Progenitor cell of endocrine pancreas (in vitro differentiated cells): ENCODE measurements around the gene SLC9A3. TPM values are rescaled to one million over a fixed set of nuclear protein-coding genes. Genes with fewer than 3 reads are reported as not detected.

Source experiments
- DNase-seq: peaks from one replicate; pipeline ENCODE4 v3.0.0; 2021; ENCODE audit warnings: low spot score; ENCODE audit not compliant: unreplicated experiment
- H3K27ac Mint-ChIP-seq: 2 replicates; pipeline ENCODE4 v1.8.0; 2021; ENCODE audit warnings: mild to moderate bottlenecking, moderate library complexity, mixed read lengths
- H3K27me3 Mint-ChIP-seq: 2 replicates; pipeline ENCODE4 v1.8.0; 2021; ENCODE audit warnings: mixed read lengths
- H3K36me3 Mint-ChIP-seq: 2 replicates; pipeline ENCODE4 v1.8.0; 2022; ENCODE audit warnings: mixed read lengths; ENCODE audit not compliant: insufficient read depth
- H3K4me1 Mint-ChIP-seq: 2 replicates; pipeline ENCODE4 v1.8.0; 2021; ENCODE audit warnings: low read depth, mixed read lengths
- H3K4me3 Mint-ChIP-seq: 2 replicates; pipeline ENCODE4 v1.8.0; 2021; ENCODE audit warnings: low read depth, mild to moderate bottlenecking, moderate library complexity, mixed read lengths
- H3K9me3 Mint-ChIP-seq: 2 replicates; pipeline ENCODE4 v1.8.0; 2021; ENCODE audit warnings: low read depth, mixed read lengths
- total RNA-seq: library from RNA; stranded (reverse); gene quantifications from 2 replicates; pipeline ENCODE4 v1.2.1, GENCODE V29; 2021
- TF ChIP-seq, protein P1 (sequence below): fragments of 200-600 bp; sonication (generic); IDR thresholded peaks from one replicate; pipeline ENCODE4 v1.5.0; 2021; ENCODE audit warnings: antibody characterized with exemption, mild to moderate bottlenecking; ENCODE audit not compliant: unreplicated experiment

Gene SLC9A3
- total RNA-seq, 1 donor from 2014 or later: 1.7 TPM

DNA sequence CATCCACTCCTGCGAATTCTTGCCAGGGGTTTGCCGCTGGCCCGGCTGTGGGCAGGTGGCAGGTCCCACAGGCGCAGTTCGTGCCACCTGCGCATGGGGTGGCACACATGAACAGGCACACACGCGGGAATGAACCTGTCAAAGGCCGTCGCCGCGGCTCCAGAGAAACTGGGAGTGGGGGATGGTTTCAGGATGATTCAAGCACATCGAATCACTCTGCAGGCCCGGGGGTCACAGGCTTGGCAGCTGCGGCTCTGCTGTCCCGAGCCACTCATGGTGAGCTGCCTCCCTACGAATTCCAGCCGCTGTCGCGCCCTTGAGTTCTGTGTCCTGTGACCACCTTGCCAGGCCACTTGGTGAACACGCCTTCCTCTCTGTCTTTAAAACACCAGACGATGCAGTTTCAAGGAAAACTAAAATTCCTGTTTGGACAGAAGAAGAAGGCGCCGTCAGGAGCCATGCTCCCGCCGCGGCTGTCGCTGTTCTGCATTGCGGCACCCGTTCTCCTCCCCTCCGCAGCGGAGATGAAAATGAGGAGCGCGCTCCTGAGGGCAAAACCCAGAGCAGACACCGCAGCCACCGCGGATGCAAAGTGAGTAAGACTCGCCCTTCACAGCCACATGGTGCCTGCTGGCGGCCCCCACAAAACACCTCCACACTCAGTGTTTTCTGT is 96.7 kb downstream of the SLC9A3 start:
- no peak for DNase-seq
- Mint-ChIP-seq H3K4me3 (no peak overlapping the region), H3K27me3 (peaks cover 3% of the 10 kb centered on the region)

DNA sequence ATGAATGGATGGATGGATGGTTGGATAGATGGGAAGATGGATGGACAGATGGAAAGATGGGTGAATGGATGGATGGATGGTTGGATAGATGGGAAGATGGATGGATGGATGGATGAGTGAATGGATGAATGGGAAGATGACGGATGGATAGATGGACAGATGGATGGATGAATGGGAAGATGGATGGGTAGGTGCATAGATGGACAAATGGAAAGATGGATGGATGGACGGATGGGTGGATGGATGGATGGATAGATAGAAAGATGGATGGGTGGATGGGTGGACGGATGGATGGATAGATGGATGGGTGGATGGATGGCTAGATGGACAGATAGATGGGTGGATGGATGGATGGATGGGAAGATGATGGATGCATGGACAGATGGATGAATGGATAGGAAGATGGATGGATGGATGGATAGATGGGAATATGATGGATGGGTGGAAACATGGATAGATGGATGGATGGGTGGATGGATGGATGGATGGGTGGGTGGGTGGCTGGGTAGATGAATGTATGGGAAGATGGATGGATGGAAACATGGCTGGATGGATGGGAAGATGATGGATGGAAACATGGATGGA is 97.8 kb downstream of the SLC9A3 start:
- peaks cover 3% of the 10 kb centered on the region for H3K27me3 Mint-ChIP-seq
- H3K27ac Mint-ChIP-seq: no peak overlapping the region
- H3K4me1 Mint-ChIP-seq: no peaks in the 10 kb centered on the region
- TF ChIP-seq, protein P1, sequence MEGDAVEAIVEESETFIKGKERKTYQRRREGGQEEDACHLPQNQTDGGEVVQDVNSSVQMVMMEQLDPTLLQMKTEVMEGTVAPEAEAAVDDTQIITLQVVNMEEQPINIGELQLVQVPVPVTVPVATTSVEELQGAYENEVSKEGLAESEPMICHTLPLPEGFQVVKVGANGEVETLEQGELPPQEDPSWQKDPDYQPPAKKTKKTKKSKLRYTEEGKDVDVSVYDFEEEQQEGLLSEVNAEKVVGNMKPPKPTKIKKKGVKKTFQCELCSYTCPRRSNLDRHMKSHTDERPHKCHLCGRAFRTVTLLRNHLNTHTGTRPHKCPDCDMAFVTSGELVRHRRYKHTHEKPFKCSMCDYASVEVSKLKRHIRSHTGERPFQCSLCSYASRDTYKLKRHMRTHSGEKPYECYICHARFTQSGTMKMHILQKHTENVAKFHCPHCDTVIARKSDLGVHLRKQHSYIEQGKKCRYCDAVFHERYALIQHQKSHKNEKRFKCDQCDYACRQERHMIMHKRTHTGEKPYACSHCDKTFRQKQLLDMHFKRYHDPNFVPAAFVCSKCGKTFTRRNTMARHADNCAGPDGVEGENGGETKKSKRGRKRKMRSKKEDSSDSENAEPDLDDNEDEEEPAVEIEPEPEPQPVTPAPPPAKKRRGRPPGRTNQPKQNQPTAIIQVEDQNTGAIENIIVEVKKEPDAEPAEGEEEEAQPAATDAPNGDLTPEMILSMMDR: no peak
- H3K36me3 Mint-ChIP-seq: no peaks in the 10 kb centered on the region
- DNase-seq: no peak
- H3K4me3 Mint-ChIP-seq: no peak overlapping the region
- peaks cover 10% of the 10 kb centered on the region for H3K9me3 Mint-ChIP-seq

More for the DNA sequence above, 96.7 kb downstream of the SLC9A3 start:
- no peak overlapping the region for H3K27ac Mint-ChIP-seq
- H3K9me3 Mint-ChIP-seq: peaks cover 10% of the 10 kb centered on the region
- no peaks in the 10 kb centered on the region for H3K36me3 Mint-ChIP-seq
- H3K4me1 Mint-ChIP-seq: peaks cover 4% of the 10 kb centered on the region
- TF ChIP-seq, protein P1: no peak

DNA sequence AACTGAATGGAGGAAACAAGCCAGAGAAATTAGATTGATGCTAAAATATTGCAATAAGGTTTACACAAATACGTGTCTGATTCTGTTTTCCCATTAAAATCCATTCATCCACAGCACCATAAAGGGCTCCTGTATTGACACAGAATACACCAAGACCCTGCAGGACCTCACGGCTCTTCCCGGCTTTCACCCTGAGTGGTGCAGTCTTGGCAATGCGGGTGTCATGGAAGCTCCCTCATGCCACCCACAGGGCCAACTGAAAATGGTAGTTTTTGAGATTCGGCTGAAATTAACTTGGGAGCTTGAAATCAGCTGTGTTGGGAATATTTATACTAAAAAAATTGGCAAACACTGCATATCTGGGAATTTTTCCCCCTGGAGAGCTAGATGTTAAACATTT is 98.5 kb downstream of the SLC9A3 start:
- Mint-ChIP-seq H3K36me3 (no peaks in the 10 kb centered on the region), H3K27me3 (peaks cover 3% of the 10 kb centered on the region), H3K27ac (no peak overlapping the region), H3K4me3 (no peak overlapping the region), H3K4me1 (no peaks in the 10 kb centered on the region), H3K9me3 (peaks cover 10% of the 10 kb centered on the region)
- no peak for DNase-seq
- TF ChIP-seq, protein P1: no peak

DNA sequence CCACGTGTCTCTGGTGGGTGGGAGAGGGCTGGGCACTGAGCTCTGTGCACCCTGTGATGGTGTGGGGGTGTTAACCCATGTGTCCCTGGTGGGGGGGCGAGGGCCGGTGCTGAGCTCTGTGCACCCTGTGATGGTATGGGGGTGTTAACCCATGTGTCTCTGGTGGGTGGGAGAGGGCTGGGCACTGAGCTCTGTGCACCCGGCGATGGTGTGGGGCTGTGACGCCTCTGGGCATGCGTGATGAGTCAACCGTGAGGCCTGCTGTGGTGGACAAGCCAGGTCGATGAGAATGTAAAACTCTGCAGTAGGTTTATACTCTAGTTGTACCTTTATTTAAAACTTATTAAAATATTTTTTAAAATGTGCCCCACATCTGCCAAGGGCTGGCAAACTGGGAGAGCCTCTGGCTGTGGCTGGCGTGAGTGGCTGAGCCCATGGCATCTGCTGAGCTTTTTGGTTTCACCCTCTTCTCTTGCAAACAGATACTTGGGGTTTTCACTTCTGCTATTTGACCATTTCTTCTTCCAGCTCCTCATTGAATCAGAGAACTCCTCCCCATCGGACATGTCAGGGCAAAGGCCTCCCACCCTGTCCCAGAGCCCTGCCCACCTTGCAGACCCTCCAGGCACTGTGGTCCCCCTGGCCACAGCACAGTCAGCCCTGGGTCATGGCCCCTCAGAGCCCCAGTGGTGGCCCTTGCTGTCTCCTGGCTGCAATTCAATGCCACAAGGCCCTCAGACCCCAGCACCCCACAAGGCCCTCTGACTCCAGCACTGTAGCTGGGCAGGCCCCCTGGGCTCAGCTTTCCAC is 99.7 kb downstream of the SLC9A3 start:
- Mint-ChIP-seq H3K27me3 (no peaks in the 10 kb centered on the region), H3K27ac (no peak overlapping the region), H3K9me3 (peaks cover 10% of the 10 kb centered on the region), H3K4me3 (no peak overlapping the region), H3K36me3 (no peaks in the 10 kb centered on the region), H3K4me1 (no peaks in the 10 kb centered on the region)
- TF ChIP-seq, protein P1: no peak
- DNase-seq: no peak

DNA sequence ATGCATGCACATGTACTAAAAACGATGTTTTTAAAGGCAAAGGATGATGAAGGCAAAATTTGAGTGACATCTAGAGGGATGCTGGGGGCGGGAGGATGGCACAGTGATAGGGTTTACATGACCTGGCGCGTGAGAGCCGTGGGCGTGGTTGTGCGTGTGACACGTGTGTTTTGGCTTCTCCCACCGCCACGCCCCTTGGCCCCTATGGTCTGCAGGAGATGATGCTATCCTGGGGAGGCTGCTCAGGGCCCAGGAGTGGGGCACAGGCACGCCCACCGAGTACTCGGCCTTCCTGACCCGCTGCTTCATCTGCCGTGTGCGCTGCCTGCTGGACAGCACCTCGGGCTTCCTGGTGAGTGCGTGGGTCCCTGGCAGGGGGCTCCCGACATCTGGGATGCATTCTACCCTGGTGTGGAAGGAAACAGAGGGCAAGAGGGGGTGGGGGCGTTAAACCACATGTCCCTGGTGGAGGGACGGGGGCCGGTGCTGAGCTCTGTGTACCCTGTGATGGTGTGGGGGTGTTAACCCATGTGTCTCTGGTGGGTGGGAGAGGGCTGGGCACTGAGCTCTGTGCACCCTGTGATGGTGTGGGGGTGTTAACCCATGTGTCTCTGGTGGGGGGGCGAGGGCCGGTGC is 100.5 kb downstream of the SLC9A3 start:
- Mint-ChIP-seq H3K4me3 (no peak overlapping the region), H3K27me3 (no peaks in the 10 kb centered on the region), H3K9me3 (peaks cover 10% of the 10 kb centered on the region), H3K4me1 (no peaks in the 10 kb centered on the region), H3K27ac (no peak overlapping the region), H3K36me3 (no peaks in the 10 kb centered on the region)
- no peak for DNase-seq
- TF ChIP-seq, protein P1: no peak
